GM18520 (cell line): ENCODE results near the gene TNFRSF11A.

ENCODE experiments used
- ATAC-seq: cut with Tn5 transposase; IDR thresholded peaks from one replicate; pipeline ENCODE4 v1.9.1; 2021; ENCODE audit not compliant: unreplicated experiment

Gene TNFRSF11A

DNA sequence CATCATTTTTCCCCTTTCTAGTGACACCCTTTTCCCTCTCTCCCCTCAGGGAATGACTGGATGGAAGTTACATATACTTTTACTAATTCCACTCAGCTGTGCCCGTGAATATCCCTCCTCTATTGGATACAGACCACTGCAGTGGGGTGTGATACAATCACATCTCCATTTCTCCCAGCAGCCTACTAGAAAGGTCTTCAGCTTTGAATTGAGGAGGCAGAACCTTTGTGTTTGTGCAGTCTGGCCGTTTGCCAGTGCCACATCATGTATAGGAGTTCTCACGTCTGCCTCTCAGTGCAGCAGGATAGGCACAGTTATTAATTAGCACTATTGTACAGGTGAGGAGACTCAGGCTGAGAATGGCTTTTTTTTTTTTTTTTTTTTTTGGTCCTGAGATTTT lies 16.4 kb downstream of the TNFRSF11A start:
- no peak for ATAC-seq

DNA sequence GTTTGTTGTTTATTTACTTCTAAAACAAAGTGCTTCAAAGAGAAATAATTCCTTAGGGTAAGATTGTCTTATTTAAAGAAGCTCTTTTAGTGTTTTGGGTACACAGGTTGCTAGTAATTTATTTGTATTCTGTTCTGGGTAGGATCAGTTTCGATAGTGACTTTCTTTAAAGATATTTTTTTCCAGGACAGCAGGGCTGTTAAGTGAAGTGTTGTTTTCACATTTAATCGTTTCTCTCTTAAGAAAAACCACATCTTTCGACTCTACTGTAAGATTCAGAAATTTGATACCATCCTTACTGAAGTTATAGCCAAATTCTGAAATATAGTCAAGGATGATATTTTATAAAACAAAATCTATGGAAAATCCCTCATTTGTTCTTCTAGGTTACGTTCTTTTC lies 17.8 kb downstream of the TNFRSF11A start:
- no peak for ATAC-seq

DNA sequence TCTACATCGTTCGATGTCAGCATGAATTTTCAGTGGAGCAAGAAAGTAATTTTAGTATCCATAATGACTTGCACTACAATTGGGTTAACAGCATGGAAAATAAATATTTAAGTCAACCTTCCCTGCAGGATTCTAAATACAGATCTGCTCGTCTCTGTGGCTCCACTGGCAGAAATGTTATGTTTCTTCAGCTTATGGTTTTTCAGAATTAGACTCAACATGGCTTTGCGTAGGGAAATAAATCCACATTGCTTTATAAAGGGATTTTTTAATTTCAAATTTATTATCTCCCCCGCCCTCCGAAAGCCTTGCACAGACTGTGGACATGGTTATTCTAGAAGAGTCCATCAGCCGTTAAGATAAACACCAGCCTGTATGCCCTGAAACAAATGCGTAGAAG lies 18.2 kb downstream of the TNFRSF11A start:
- ATAC-seq = no peak

DNA sequence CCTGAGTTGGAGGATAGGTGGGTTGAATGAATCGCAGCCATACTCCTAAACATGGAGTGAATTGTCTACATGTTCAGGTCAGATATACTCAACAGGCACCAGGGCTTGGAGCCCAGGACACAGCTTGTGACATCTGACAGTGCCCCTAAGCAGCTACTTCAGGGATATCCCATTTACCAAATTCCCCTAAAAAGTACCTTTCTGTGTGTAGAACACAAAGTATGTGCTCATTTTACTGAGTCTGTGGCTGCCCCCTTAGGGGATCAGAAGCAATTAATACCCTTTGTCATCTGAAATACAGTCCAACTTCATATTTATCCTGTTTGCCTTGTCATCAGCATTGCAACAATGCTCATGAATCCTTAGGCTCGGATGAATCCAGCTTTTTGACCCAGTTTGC lies 20.8 kb downstream of the TNFRSF11A start:
- no peak for ATAC-seq

DNA sequence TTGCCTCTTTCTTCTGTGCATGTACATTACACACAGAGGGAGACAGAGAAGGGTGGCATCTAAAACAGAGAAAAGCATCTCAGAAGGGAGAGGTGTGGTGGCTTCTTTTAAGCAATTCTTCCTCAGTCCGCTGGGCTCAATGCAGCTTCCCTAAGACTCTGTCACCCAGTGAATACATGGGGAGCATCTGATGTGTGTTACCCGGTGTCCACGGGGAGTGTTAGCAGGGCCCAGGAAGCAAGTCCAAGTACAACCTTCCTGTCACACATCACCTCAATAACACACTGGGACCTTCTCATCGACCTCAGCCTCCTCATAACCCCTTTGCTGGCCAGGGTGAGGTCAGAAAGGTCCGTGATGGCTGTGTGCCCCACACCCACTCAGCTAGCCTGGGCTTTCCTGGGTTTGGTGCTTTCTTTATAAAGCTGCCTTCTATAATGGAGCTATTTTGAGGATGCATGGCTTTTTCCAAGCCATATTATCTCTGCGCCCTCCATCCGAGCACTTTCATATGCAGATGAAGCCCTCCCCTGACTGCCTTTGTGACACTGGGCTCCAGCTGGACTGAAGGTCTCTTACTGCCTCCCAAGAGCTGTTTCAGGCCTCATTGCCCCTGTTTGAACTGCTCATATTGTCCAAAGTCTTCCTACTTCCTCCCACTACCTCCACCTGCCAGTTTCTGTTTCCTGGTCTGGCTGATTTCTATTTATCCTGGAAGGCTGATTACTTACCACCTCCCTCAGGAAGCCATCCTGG lies 21.4 kb downstream of the TNFRSF11A start:
- no peak for ATAC-seq

DNA sequence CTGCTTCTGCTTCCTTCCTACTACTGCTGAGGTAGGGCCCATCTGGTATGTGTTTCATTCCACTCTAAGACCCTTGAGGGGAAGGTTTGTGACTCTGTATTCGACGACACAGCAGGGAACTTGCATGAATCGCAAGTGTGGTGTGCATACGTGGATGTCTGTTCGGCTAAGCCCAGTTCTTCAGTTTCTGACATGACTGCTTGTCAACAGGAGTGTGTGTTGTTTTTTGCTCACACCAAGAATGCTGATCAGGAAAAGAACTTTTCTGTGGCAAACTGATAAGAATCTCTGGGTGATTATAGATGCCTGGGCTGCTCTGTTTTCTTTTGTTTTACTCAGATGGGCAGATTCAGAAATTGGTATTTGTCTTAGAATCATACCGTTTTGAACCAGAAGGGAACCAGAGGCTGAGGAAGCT lies 22.0 kb downstream of the TNFRSF11A start:
- no peak for ATAC-seq

DNA sequence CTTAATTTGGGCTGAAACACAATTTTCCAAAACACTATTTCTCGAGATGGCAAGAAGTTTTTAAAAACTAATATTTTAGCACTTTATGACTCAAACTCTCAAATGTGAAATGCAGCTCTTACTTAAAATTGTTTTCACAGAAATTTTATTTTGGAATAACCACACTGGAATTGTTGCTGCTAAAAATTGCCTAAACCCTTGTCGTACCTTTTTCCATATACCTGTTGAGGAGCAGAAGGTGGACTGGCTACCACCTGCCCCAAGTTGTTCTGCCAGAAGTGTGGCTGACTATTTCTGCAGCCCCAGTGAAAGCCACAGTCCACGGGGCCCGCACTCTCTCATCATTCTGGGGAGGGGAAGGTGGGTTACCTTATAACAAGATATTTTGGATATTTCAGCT lies 23.4 kb downstream of the TNFRSF11A start:
- ATAC-seq = no peak

DNA sequence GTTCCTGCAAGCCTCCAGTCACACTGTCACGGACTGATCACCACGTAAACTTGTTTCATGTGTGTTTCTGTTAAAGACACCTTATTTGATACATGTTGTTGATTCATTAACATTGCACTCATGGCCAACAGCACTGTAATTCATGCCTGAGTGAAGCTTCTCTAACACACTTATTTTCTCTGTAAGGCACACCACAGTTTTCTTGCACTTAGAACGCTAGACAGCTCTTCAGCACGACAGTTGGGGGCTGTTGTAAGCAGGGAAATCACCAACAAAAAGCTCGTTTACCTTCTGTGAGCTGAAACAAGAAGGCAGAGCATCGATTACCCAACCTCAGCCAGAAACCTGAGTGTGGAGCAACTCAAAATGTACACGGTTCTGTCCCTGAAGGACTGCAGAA lies 28.1 kb downstream of the TNFRSF11A start:
- ATAC-seq = no peak

DNA sequence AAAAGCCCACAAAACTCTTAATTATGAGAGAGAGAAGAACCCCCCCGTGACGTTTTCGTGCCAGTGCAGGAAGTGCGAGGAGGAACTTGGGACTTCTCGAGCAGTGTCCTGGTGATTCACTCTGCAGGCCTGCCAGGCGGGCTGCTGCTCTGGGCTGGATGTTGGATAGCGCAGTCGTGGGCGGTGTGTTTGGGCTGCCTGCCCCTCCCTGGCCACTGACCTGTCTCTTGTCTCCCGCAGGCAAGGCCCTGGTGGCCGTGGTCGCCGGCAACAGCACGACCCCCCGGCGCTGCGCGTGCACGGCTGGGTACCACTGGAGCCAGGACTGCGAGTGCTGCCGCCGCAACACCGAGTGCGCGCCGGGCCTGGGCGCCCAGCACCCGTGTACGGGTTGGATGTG lies 29.0 kb downstream of the TNFRSF11A start:
- ATAC-seq = no peak

DNA sequence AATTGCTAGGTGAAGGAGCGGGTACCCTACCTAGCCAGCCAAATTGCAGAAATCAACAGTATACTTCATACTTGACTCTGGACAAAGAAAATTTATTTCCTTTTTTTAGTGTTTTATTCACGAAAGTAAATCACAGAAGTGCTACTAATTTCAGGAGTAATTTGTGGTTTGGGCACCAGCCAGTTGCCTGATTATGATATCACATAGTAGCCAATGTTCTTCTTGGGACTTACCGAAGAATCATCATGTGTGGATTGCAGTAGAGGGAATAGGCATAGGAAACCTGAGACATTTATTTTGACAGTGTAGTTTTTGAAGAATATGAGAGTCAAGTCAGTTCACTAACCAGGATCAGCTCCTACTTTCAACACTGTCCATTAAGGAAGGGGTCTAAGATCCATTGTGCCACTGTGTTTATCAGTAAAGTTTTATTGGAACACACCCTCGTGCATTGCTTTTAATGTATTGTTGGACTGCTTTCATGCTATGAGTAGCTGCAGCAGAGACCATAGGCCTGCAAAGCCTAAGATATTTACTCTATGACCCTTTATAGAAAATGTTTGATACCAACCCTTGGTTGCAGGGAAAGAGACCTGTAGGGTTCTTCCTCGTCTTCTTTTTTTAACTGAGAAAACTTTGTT lies 32.1 kb downstream of the TNFRSF11A start:
- no peak for ATAC-seq

DNA sequence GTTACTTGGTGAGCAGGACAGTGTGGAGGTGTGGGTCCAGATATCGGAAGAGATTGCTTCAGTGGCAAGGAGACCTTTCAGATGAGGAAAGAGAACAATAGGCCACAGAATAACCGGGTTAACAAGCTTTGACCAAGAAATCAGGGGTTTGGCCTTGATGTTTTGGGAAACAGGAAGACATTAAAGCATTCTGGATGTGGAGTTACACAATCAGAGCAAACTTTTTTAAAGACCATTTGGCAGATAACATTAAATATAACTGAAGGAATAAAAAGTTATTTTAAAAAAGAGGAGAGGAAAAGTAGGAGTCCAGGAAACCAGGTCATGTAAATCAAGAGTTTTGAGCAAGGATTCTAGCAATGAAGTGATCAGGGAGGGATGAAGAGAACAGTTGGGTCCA lies 35.7 kb downstream of the TNFRSF11A start:
- no peak for ATAC-seq

DNA sequence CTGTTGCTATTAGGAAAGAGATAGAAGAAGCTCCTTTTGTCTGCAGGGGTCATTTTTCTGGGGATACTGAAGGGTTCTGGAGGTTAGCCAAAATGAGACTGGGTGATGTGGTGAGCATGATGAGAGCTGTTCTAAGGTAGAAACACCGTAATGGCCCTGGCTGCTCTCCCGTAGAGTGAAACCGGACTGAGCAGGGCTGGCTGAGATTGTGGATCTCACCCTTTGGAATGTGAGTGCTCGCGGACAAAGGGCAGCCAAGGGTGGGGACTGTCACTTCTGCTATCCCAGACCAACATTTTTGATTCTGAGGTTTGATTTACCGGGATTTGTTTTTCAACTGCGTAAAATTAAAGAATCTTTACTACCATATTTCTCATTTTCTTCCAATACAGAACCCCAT lies 36.2 kb downstream of the TNFRSF11A start:
- no peak for ATAC-seq

DNA sequence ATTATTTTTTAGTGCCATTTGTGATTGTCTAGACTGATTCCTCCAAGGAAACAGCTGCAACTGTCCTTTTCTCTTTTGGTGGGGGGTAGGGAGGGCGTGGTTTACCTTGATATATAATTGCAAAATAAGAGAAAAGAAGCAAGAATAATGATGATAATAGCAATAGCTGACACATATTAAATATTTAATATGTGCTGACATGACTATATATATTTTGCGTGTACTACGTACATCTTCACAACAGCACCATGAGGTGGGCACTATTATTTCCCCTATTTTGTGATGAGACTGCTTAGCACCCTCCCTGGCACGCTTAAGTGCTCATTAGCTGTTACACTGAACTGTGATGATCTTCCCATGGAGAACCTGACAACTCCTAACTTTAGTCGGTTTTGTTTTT lies 39.4 kb downstream of the TNFRSF11A start:
- ATAC-seq = no peak

DNA sequence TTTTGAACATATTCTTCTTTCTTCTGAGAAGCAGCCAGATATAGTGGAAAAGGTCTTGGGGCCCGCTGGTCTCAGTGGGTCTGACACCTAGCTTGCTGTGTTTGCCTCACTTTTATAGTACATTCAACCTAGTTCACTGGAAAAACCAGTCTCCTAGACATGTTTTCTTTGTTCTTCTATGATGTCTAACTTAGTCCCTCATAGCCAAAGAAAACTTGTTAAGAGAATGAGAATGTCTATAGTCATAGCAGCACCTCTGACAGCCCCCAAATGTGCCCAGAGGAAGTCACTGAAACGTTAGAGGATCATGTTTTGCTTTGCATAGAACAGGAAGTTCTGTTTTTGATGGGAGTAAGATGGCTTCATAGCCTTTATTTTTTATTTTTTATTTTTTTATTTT lies 40.3 kb downstream of the TNFRSF11A start:
- ATAC-seq = no peak

DNA sequence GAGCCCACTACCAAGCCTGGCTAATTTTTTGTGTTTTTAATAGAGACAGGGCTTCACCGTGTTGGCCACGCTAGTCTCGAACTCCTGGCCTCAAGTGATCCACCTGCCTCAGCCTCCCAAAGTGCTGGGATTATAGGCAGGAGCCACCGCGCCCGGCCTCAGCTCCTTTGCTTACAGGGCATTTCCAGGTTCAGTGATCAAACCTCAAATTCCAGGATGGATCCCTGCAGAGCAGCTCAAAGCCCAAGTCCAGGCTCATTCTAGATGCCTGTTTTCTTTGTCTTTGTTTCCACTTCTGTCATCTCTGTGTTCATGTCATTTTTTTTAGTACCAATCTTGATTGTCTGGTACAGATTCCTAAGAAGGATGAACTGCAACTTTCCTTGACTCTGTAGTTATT lies 41.9 kb downstream of the TNFRSF11A start:
- no peak for ATAC-seq

DNA sequence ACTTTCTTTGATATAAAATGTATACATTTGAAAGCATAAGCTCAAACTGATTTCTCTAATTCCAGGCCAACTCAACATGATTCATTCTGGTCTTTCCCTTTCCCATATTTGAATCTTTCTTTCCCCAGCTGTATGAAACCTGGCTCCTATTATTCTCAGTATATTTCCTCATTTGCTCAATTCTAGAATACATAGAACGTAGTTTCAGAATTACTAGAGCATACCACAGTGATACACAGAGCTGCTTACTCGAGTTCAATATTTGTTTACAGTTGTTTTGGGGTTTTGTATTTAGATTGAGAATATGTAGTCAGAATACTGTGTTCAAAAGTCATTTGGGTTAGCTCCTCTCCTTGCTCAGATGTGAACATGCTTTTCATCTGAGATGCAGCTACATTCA lies 43.0 kb downstream of the TNFRSF11A start:
- ATAC-seq = peak; percentile 78

DNA sequence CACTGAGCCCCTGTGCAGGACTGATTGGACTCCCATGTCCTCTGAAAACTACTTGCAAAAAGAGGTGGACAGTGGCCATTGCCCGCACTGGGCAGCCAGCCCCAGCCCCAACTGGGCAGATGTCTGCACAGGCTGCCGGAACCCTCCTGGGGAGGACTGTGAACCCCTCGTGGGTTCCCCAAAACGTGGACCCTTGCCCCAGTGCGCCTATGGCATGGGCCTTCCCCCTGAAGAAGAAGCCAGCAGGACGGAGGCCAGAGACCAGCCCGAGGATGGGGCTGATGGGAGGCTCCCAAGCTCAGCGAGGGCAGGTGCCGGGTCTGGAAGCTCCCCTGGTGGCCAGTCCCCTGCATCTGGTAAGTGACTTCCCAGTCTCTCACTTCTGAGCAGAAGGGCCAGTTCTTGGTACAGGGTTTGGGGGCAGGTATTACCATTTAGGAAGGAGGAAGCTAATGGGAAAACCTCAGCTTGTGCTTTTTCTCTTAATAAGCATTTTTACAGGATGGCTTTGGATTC lies 44.1 kb downstream of the TNFRSF11A start:
- no peak for ATAC-seq

DNA sequence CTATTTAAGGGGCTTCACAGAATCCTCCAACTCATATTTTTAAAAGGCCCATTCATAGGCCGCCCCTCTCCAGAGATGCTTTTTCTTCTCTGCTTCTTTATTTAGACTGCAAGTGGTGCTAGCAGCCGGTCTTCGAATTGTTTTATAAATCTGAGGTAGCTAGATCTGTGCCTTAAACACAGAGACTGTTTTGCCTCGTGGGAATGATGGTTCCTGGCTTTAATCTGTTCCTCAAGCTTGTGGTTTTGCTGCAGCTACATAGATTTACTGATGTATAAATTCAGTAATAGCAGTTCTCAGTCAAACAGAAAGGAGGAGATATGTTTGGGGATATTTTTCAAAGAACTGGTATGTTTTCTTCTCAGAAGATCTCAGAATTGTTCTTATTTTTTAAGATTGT lies 45.3 kb downstream of the TNFRSF11A start:
- no peak for ATAC-seq

DNA sequence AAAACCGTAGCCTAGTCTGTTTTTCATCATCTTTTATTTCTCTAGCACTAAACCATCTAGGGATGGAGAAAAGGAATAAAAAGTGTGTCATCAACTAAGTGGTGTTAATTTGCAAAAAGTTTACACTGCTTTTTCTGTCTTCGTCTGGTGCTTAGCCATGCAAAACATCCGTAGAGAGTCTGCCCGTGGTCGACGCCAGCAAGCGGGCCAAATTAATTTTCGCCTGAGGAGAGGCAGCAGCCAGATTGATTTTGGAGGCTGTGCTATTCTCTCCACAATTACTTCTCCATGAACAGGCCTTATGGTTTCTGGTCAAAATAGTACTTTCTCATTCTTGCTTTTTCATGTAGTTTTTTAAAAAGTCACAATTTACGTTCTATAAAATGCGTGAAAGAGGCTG lies 46.3 kb downstream of the TNFRSF11A start:
- ATAC-seq = no peak

DNA sequence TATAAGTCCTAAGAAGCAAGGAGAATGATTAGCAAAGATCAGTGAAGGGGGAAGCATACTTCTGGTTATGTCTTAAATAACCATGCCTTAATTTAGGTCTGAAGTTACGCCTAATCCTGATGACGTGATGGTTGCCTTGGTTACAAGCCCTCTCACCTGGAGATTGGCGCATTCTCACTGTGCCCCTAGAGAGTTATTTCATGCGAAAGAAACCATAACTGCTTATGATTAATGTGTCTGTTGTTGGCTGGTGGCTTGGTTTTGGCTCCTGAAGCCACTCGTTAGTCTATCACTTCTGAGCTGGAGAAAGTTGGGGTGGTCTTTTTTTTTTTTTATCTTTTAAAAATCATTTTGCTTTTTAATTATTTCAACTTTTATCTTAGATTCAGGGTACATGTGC lies 47.0 kb downstream of the TNFRSF11A start:
- ATAC-seq = peak; percentile 43

DNA sequence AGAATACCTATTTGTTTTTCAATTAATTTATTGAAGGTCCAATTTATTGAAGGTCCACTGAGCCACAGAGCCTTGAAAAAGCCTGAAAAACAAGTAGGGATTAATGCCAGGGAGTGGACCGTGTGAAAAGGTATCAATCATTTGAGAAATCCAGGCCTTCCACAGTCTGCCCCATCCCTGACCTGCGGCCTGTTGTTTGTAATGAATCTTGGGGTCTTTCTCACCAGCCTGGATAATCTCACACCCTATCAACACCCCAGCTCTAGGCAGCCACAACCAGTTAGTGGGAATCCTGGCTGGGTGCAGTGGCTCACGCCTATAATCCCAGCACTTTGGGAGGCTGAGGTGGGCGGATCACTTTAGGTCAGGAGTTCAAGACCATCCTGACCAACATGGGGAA lies 47.8 kb downstream of the TNFRSF11A start:
- no peak for ATAC-seq

DNA sequence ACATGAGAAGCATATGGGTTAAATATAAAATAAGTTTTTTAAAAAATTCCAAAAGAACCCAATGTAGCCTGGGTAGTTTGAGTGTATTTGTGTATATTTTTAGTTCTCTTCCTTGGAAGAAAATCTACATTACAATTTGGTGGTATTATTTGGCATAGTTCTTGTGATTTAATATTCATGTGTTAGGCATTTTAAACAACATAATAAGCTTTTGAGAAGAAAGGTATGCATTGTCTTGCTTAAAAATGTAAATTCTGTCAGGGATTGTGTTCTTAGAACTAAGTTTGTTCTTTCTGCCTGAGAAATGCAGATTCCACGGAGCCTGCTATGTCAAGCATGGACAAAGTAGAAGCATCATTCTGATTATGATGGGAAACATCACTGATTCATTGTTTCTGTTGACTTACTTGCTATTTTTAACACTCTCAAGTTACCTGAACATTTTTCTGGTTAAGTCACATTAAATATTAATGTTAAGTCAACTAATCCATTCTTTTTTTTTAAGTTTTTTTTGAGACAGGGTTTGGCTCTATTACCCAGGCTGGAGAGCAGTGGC lies 49.4 kb downstream of the TNFRSF11A start:
- ATAC-seq = no peak
